Loucy (cell line): Measurements from ENCODE around the gene CYP2D6.

ENCODE experiments used
- EZH2phosphoT487 ChIP-seq: fragments of 200-600 bp; IDR thresholded peaks from 2 replicates; pipeline ENCODE4 v1.6.1; 2018; ENCODE audit warnings: antibody characterized with exemption, mild to moderate bottlenecking, moderate library complexity, borderline replicate concordance
- TF ChIP-seq, protein P1 (sequence below): fragments of 200-600 bp; sonication (generic); conservative IDR thresholded peaks from 2 replicates; pipeline ENCODE4 v1.5.1; 2014; ENCODE audit warnings: mild to moderate bottlenecking, antibody characterized with exemption, low read length

DNA sequence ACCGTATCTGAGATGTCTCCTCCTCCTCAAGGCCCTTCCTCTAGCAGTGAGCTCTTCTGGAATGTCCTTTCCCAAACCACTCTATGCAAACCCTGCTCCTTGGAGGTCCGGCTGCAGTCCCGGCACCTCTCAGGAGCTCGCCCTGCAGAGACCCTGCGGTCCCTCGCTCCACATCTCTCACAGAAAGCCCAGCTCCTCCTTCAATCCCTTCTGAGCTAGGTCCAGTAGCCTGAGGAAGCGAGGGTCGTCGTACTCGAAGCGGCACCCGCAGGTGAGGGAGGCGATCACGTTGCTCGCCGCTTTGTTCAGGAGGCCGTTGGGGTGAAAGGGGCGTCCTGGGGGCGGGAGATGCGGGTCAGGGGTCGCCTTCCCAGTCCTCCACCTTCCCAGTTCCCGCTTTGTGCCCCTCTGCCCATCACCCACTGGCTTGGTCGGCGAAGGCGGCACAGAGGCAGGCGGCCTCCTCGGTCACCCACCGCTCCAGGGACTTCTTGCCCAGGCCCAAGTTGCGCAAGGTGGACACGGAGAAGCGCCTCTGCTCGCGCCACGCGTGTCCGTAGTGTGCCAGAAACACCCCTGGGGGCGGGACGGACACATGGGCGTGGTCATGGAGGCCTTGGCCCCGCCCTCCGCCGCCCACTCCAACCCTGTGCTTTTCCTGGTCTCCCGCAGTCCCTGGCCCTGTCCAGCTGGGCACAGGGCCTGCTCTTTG lies 21.5 kb upstream of the CYP2D6 start:
- TF ChIP-seq EZH2phosphoT487: no peak
- TF ChIP-seq, protein P1, sequence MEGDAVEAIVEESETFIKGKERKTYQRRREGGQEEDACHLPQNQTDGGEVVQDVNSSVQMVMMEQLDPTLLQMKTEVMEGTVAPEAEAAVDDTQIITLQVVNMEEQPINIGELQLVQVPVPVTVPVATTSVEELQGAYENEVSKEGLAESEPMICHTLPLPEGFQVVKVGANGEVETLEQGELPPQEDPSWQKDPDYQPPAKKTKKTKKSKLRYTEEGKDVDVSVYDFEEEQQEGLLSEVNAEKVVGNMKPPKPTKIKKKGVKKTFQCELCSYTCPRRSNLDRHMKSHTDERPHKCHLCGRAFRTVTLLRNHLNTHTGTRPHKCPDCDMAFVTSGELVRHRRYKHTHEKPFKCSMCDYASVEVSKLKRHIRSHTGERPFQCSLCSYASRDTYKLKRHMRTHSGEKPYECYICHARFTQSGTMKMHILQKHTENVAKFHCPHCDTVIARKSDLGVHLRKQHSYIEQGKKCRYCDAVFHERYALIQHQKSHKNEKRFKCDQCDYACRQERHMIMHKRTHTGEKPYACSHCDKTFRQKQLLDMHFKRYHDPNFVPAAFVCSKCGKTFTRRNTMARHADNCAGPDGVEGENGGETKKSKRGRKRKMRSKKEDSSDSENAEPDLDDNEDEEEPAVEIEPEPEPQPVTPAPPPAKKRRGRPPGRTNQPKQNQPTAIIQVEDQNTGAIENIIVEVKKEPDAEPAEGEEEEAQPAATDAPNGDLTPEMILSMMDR: no peak
